Neuronal stem cell (in vitro differentiated cells): Measurements from ENCODE around the gene STEAP3.

Experiments
- DNase-seq: peaks from one replicate; pipeline ENCODE4 v3.0.0-alpha.2; 2013; ENCODE audit warnings: low spot score
- H2AFZ ChIP-seq: one replicate; pipeline ENCODE4 v1.6.1; 2013; ENCODE audit warnings: mild to moderate bottlenecking, low read length, inconsistent platforms
- H2AK5ac ChIP-seq: 2 replicates; pipeline ENCODE4 v1.6.1; 2013; ENCODE audit warnings: low read depth, mild to moderate bottlenecking, inconsistent platforms, low read length, moderate library complexity, mixed read lengths
- H2BK120ac ChIP-seq: 2 replicates; pipeline ENCODE4 v1.6.1; 2013; ENCODE audit warnings: low read depth, mild to moderate bottlenecking, inconsistent platforms, low read length, moderate library complexity, mixed read lengths
- H2BK12ac ChIP-seq: one replicate; pipeline ENCODE4 v1.6.1; 2013; ENCODE audit warnings: low read length, inconsistent platforms
- H2BK15ac ChIP-seq: 2 replicates; pipeline ENCODE4 v1.6.1; 2013; ENCODE audit warnings: mild to moderate bottlenecking, low read length, inconsistent platforms, mixed read lengths
- H2BK5ac ChIP-seq: one replicate; pipeline ENCODE4 v1.6.1; 2013; ENCODE audit warnings: inconsistent platforms, mild to moderate bottlenecking, low read length, moderate library complexity
- H3K14ac ChIP-seq: one replicate; pipeline ENCODE4 v1.6.1; 2013; ENCODE audit warnings: low read length, inconsistent platforms
- H3K18ac ChIP-seq: 2 replicates; pipeline ENCODE4 v1.6.1; 2013; ENCODE audit warnings: low read length, inconsistent platforms
- H3K23ac ChIP-seq: 2 replicates; pipeline ENCODE4 v1.6.1; 2013; ENCODE audit warnings: low read depth, mild to moderate bottlenecking, mixed read lengths, low read length, inconsistent platforms; ENCODE audit not compliant: poor library complexity
- H3K27ac ChIP-seq: replicated peaks from 3 replicates; pipeline ENCODE4 v1.5.1; 2013; ENCODE audit warnings: low read length, inconsistent platforms
- H3K27me3 ChIP-seq, 3 experiments: 2 replicates each; pipeline ENCODE4 v1.6.1; 2013; ENCODE audit warnings: low read length in 3 of 3, mild to moderate bottlenecking in 2 of 3, inconsistent platforms in 1 of 3, low read depth in 1 of 3, mixed read lengths in 1 of 3, moderate library complexity in 1 of 3; ENCODE audit not compliant: control insufficient read depth in 3 of 3, insufficient read depth in 3 of 3
- H3K36me3 ChIP-seq, 2 donors: replicated peaks in 1 of 2; 2 replicates each; pipeline ENCODE4 v1.6.1; 2013; ENCODE audit warnings: low read length in 2 of 2; ENCODE audit not compliant: control insufficient read depth in 2 of 2, insufficient read depth in 2 of 2
- H3K4ac ChIP-seq: 2 replicates; pipeline ENCODE4 v1.6.1; 2013; ENCODE audit warnings: inconsistent platforms, mild to moderate bottlenecking, low read length, moderate library complexity
- H3K4me1 ChIP-seq, 2 donors: 1 replicate in 1 of 2; 2 replicates in 1 of 2; pipeline ENCODE4 v1.6.1; 2013; ENCODE audit warnings: low read length in 2 of 2, low read depth in 1 of 2; ENCODE audit not compliant: control insufficient read depth in 2 of 2, insufficient read depth in 1 of 2
- H3K4me2 ChIP-seq: one replicate; pipeline ENCODE4 v1.6.1; 2013; ENCODE audit warnings: mild to moderate bottlenecking, low read length, inconsistent platforms; ENCODE audit not compliant: insufficient read depth, poor library complexity, severe bottlenecking
- H3K4me3 ChIP-seq, 2 donors: 2 replicates each; pipeline ENCODE4 v1.5.1; 2013; ENCODE audit warnings: low read length in 2 of 2, mild to moderate bottlenecking in 2 of 2, inconsistent platforms in 1 of 2, moderate library complexity in 1 of 2
- H3K79me1 ChIP-seq: one replicate; pipeline ENCODE4 v1.6.1; 2013; ENCODE audit warnings: low read depth, mild to moderate bottlenecking, inconsistent platforms, low read length, moderate library complexity
- H3K9ac ChIP-seq: one replicate; pipeline ENCODE4 v1.6.1; 2013; ENCODE audit warnings: mild to moderate bottlenecking, low read depth, low read length, inconsistent platforms; ENCODE audit not compliant: poor library complexity
- H3K9me3 ChIP-seq, 2 donors: replicated peaks in 1 of 2; 2 replicates each; pipeline versions ENCODE3 to v1.6.1; 2013; ENCODE audit warnings: low read length in 2 of 2, mild to moderate bottlenecking in 2 of 2, inconsistent platforms in 1 of 2, low read depth in 1 of 2, mixed read lengths in 1 of 2, moderate library complexity in 1 of 2; ENCODE audit not compliant: control insufficient read depth in 2 of 2, insufficient read depth in 1 of 2
- H4K8ac ChIP-seq: one replicate; pipeline ENCODE4 v1.6.1; 2013; ENCODE audit warnings: low read depth, mild to moderate bottlenecking, inconsistent platforms, low read length, moderate library complexity
- H4K91ac ChIP-seq: one replicate; pipeline ENCODE4 v1.6.1; 2013; ENCODE audit warnings: low read length, low read depth, mild to moderate bottlenecking, inconsistent platforms; ENCODE audit not compliant: poor library complexity
- WGBS, 2 donors: extraction: QIAGEN DNeasy Blood & Tissue Kit; methylation state at CpG; one replicate each; pipeline ENCODE4 v1.1.7; 2013; ENCODE audit warnings: missing lambda C conversion rate in 2 of 2, mixed read lengths in 1 of 2; ENCODE audit not compliant: insufficient read length in 2 of 2, insufficient replicate concordance in 1 of 2; ENCODE audit errors: extremely low coverage in 2 of 2; 5-methylcytosine and 5-hydroxymethylcytosine counted together

Gene STEAP3

GRCh38 chr2:119230219-119231185 lies 6.9 kb downstream of the STEAP3 start:
- H2AK5ac ChIP-seq, result peak overlapping the region; percentile 38
- no peak overlapping the region for H4K91ac ChIP-seq
- no peaks in the 10 kb centered on the region for H3K36me3 ChIP-seq
- no peaks in the 10 kb centered on the region for H3K9me3 ChIP-seq
- H3K4me2 ChIP-seq, result no peak overlapping the region
- no peak overlapping the region for H4K8ac ChIP-seq
- H3K4me3 ChIP-seq, result no peak overlapping the region
- H3K27ac ChIP-seq, result no peak overlapping the region
- H2AFZ ChIP-seq, result no peak overlapping the region
- no peak overlapping the region for H3K23ac ChIP-seq
- H3K18ac ChIP-seq, result peak overlapping the region; percentile 56
- WGBS, 2 donors, result no CpG with 5 or more reads among the region's 28 CpGs
- no peak overlapping the region for H3K4ac ChIP-seq
- H3K4me1 ChIP-seq, result peaks cover 0 to 18% of the 10 kb centered on the region in 2 donors
- H2BK5ac ChIP-seq, result no peak overlapping the region
- peak overlapping the region; percentile 31 for H3K14ac ChIP-seq
- peaks cover 0 to 52% (median 6%) of the 10 kb centered on the region in 3 experiments for H3K27me3 ChIP-seq
- H2BK15ac ChIP-seq, result peak overlapping the region; percentile 43
- peak overlapping the region; percentile 37 for H2BK120ac ChIP-seq
- H2BK12ac ChIP-seq, result no peak overlapping the region
- DNase-seq, result no peak
- H3K9ac ChIP-seq, result no peak overlapping the region
- no peaks in the 10 kb centered on the region for H3K79me1 ChIP-seq

GRCh38 chr2:119231975-119232665 lies 8.5 kb downstream of the STEAP3 start:
- Histone ChIP-seq H2BK15ac (no peak overlapping the region), H3K4me2 (no peak overlapping the region), H3K36me3 (no peaks in the 10 kb centered on the region), H2BK12ac (no peak overlapping the region), H3K27ac (no peak overlapping the region), H2BK120ac (no peak overlapping the region), H3K4me3 (no peak overlapping the region), H3K27me3 (peaks cover 0 to 43% (median 0%) of the 10 kb centered on the region in 3 experiments), H3K14ac (no peak overlapping the region), H2AK5ac (no peak overlapping the region), H3K9me3 (no peaks in the 10 kb centered on the region), H3K4me1 (peaks cover 0 to 21% of the 10 kb centered on the region in 2 donors), H2BK5ac (no peak overlapping the region), H4K8ac (no peak overlapping the region), H3K79me1 (no peaks in the 10 kb centered on the region), H3K4ac (no peak overlapping the region), H3K23ac (no peak overlapping the region), H3K18ac (peak overlapping the region; percentile 67), H2AFZ (no peak overlapping the region), H3K9ac (no peak overlapping the region), H4K91ac (no peak overlapping the region)
- DNase-seq, result no peak
- WGBS, 2 donors, result no CpG with 5 or more reads among the region's 10 CpGs

GRCh38 chr2:119232666-119232993 lies 9.0 kb downstream of the STEAP3 start:
- Histone ChIP-seq H3K79me1 (no peaks in the 10 kb centered on the region), H3K18ac (no peak overlapping the region), H3K9me3 (no peaks in the 10 kb centered on the region), H3K27me3 (peaks cover 0 to 45% (median 0%) of the 10 kb centered on the region in 3 experiments), H3K27ac (no peak overlapping the region), H2AK5ac (no peak overlapping the region), H3K14ac (no peak overlapping the region), H3K23ac (no peak overlapping the region), H4K91ac (no peak overlapping the region), H2AFZ (no peak overlapping the region), H2BK15ac (no peak overlapping the region), H2BK5ac (no peak overlapping the region), H4K8ac (peak overlapping the region; percentile 86), H3K36me3 (no peaks in the 10 kb centered on the region), H2BK12ac (no peak overlapping the region), H3K4me2 (no peak overlapping the region), H2BK120ac (no peak overlapping the region), H3K4me3 (no peak overlapping the region), H3K4me1 (peaks cover 0 to 21% of the 10 kb centered on the region in 2 donors), H3K9ac (no peak overlapping the region), H3K4ac (no peak overlapping the region)
- no CpG with 5 or more reads among the region's 3 CpGs for WGBS, 2 donors
- no peak for DNase-seq
